Tongue (tissue), 2 donors: Measurements from ENCODE around the gene ZNF629. TPM values are rescaled to one million over a fixed set of nuclear protein-coding genes. Genes with fewer than 3 reads are reported as not detected.

Experiments
- small RNA-seq: library from RNA; depleted of rRNA; stranded (forward); fragments of <200 nt; gene quantifications from one replicate; pipeline ENCODE3, GENCODE V24; 2014; ENCODE audit warnings: low replicate concordance
- total RNA-seq: library from RNA; depleted of rRNA; stranded (reverse); fragments of >200 nt; gene quantifications from one replicate; pipeline ENCODE4 v1.2.3, GENCODE V29; 2014

ZNF629 gene
- total RNA-seq, 1 donor from 2014 or later, result 10.8 TPM

Small RNA genes lying within 50 kb of the gene (small RNA-seq; reads per million reads assigned to genes)
- not detected for gene RF00017

Other genes with a start within 250 kb of the ZNF629 start
- gene ZNF764, start 228.8 kb downstream of the ZNF629 start, total RNA-seq, result 8.0 TPM
- 4.5 TPM for gene ZNF688, start 215.5 kb downstream of the ZNF629 start, total RNA-seq
- 12.1 TPM for gene ZNF785, start 201.5 kb downstream of the ZNF629 start, total RNA-seq
- gene ZNF689, start 176.8 kb downstream of the ZNF629 start, total RNA-seq, result 4.3 TPM
- gene PRR14, start 136.2 kb downstream of the ZNF629 start, total RNA-seq, result 10.4 TPM
- 16.5 TPM for gene FBRS, start 128.8 kb downstream of the ZNF629 start, total RNA-seq
- 35.6 TPM for gene SRCAP, start 88.0 kb downstream of the ZNF629 start, total RNA-seq
- 9.3 TPM for gene PHKG2, start 38.8 kb downstream of the ZNF629 start, total RNA-seq
- gene CFAP119, start 25.1 kb downstream of the ZNF629 start, total RNA-seq, result 2.2 TPM
- gene RNF40, start 24.9 kb downstream of the ZNF629 start, total RNA-seq, result 83.2 TPM
- gene BCL7C, start 106.9 kb upstream of the ZNF629 start, total RNA-seq, result 24.2 TPM
- gene CTF1, start 109.4 kb upstream of the ZNF629 start, total RNA-seq, result 2.1 TPM
- gene FBXL19, start 136.4 kb upstream of the ZNF629 start, total RNA-seq, result 9.3 TPM
- gene ORAI3, start 161.9 kb upstream of the ZNF629 start, total RNA-seq, result 15.7 TPM
- gene SETD1A, start 170.5 kb upstream of the ZNF629 start, total RNA-seq, result 4.6 TPM
- gene HSD3B7, start 198.0 kb upstream of the ZNF629 start, total RNA-seq, result 15.9 TPM
- gene STX1B, start 223.4 kb upstream of the ZNF629 start, total RNA-seq, result 0.92 TPM
- gene STX4, start 246.4 kb upstream of the ZNF629 start, total RNA-seq, result 26.8 TPM